ENCODE measurements around the gene SPIRE1. TPM values are rescaled to one million over a fixed set of nuclear protein-coding genes. Genes with fewer than 3 reads are reported as not detected.

The SPIRE1 gene
- total RNA-seq, 2 experiments from 2014 or later: 0.19 to 2.4 TPM

- Histone ChIP-seq H2AFZ (ENCODE audit: low read length) (no peak overlapping the region), H3K27ac (ENCODE audit: low read depth, low read length, poor library complexity, severe bottlenecking) (no peak overlapping the region), H4K20me1 (ENCODE audit: insufficient read depth, low read length) (no peaks in the 10 kb centered on the region), H3K9me3 (ENCODE audit: low read length) (no peaks in the 10 kb centered on the region), H3K4me1 (ENCODE audit: insufficient read depth, low read length, poor library complexity, severe bottlenecking) (no peaks in the 10 kb centered on the region), H3K4me3 (ENCODE audit: low read depth, low read length, poor library complexity, severe bottlenecking) (no peak overlapping the region), H3K36me3 (ENCODE audit: insufficient read depth, low read length) (no peaks in the 10 kb centered on the region), H3K4me2 (ENCODE audit: low read length) (no peak overlapping the region), H3K79me2 (ENCODE audit: insufficient read depth, low read depth, low read length) (no peaks in the 10 kb centered on the region), H3K9me2 (ENCODE audit: insufficient read depth, low read length) (no peaks in the 10 kb centered on the region)
- POLR2A ChIA-PET: interaction anchor here (0.7 kb wide), 1 partner anchor 227 kb away, joined by 3 read pairs; no protein-coding TSS in a partner anchor
- CTCF ChIA-PET (ENCODE audit: unreplicated experiment): no interaction called here
- no TSS peak for BruUV-seq (replicated peaks)
- TF ChIP-seq EZH2phosphoT487 (IDR thresholded peaks at IDR 0.05; ENCODE audit: borderline replicate concordance, low read depth, low read length) (no peak), CTCF (conservative IDR thresholded peaks at IDR 0.05; ENCODE audit: low read length) (no peak)
- DNase-seq (ENCODE audit: low spot score): no peak
- intact Hi-C loops (cut with micrococcal nuclease; ENCODE audit: unreplicated experiment): no loop called here
These were observed 32.7 kb downstream of the SPIRE1 start for GRCh38 chr18:12625241-12625640.

- no TSS peak for BruUV-seq (replicated peaks)
- no peaks in the 10 kb centered on the region for H4K20me1 ChIP-seq (ENCODE audit: insufficient read depth, low read length)
- H3K27ac ChIP-seq (ENCODE audit: low read depth, low read length, poor library complexity, severe bottlenecking): no peak overlapping the region
- H3K36me3 ChIP-seq (ENCODE audit: insufficient read depth, low read length): no peaks in the 10 kb centered on the region
- CTCF ChIA-PET (ENCODE audit: unreplicated experiment): no interaction called here
- no peaks in the 10 kb centered on the region for H3K79me2 ChIP-seq (ENCODE audit: insufficient read depth, low read depth, low read length)
- POLR2A ChIA-PET: interaction anchor here (0.7 kb wide), 1 partner anchor 159 kb away, joined by 3 read pairs; no protein-coding TSS in a partner anchor
- DNase-seq (ENCODE audit: low spot score): no peak
- intact Hi-C loops (cut with micrococcal nuclease; ENCODE audit: unreplicated experiment): no loop called here
- no peaks in the 10 kb centered on the region for H3K9me2 ChIP-seq (ENCODE audit: insufficient read depth, low read length)
- H3K4me3 ChIP-seq (ENCODE audit: low read depth, low read length, poor library complexity, severe bottlenecking): no peak overlapping the region
- H3K9me3 ChIP-seq (ENCODE audit: low read length): no peaks in the 10 kb centered on the region
- no peaks in the 10 kb centered on the region for H3K4me1 ChIP-seq (ENCODE audit: insufficient read depth, low read length, poor library complexity, severe bottlenecking)
- no peak overlapping the region for H2AFZ ChIP-seq (ENCODE audit: low read length)
- TF ChIP-seq EZH2phosphoT487 (IDR thresholded peaks at IDR 0.05; ENCODE audit: borderline replicate concordance, low read depth, low read length): no peak
- TF ChIP-seq CTCF (conservative IDR thresholded peaks at IDR 0.05; ENCODE audit: low read length): no peak
- H3K4me2 ChIP-seq (ENCODE audit: low read length): no peak overlapping the region
These were observed 36.1 kb downstream of the SPIRE1 start for GRCh38 chr18:12621742-12622306.

- intact Hi-C loops (cut with micrococcal nuclease; ENCODE audit: unreplicated experiment): no loop called here
- Histone ChIP-seq H3K36me3 (ENCODE audit: insufficient read depth, low read length) (no peaks in the 10 kb centered on the region), H3K27ac (ENCODE audit: low read depth, low read length, poor library complexity, severe bottlenecking) (no peak overlapping the region), H3K9me3 (ENCODE audit: low read length) (no peaks in the 10 kb centered on the region), H3K4me3 (ENCODE audit: low read depth, low read length, poor library complexity, severe bottlenecking) (no peak overlapping the region), H4K20me1 (ENCODE audit: insufficient read depth, low read length) (no peaks in the 10 kb centered on the region), H3K4me2 (ENCODE audit: low read length) (no peak overlapping the region), H2AFZ (ENCODE audit: low read length) (no peak overlapping the region), H3K79me2 (ENCODE audit: insufficient read depth, low read depth, low read length) (no peaks in the 10 kb centered on the region), H3K4me1 (ENCODE audit: insufficient read depth, low read length, poor library complexity, severe bottlenecking) (no peaks in the 10 kb centered on the region), H3K9me2 (ENCODE audit: insufficient read depth, low read length) (no peaks in the 10 kb centered on the region)
- BruUV-seq (replicated peaks): no TSS peak
- TF ChIP-seq EZH2phosphoT487 (IDR thresholded peaks at IDR 0.05; ENCODE audit: borderline replicate concordance, low read depth, low read length) (no peak), CTCF (conservative IDR thresholded peaks at IDR 0.05; ENCODE audit: low read length) (no peak)
- DNase-seq (ENCODE audit: low spot score): no peak
- ChIA-PET POLR2A (interaction anchor here (0.6 to 0.7 kb wide), 3 partner anchors 9 to 155 kb away, joined by 3 to 5 read pairs (median 4); no protein-coding TSS in a partner anchor), CTCF (ENCODE audit: unreplicated experiment) (no interaction called here)
These were observed 42.2 kb downstream of the SPIRE1 start for GRCh38 chr18:12615748-12616147.
